ENCODE data around the gene POU6F1. TPM values are rescaled to one million over a fixed set of nuclear protein-coding genes. Genes with fewer than 3 reads are reported as not detected.

The POU6F1 gene
- total and polyA plus RNA-seq, 10 of the 15 experiments (the other 5 are each of a cell fraction or from before 2014, with no cell fraction given): 0.26 to 4.2 (median 1.2) TPM

GRCh38 chr12:51172515-51173431, 45.1 kb downstream of the POU6F1 start, which contains the start of gene TFCP2:
TSS of gene TFCP2 (minus strand) at chr12:51173135. CDS start at chr12:51172422, 713 bp downstream.
- H4K20me1 ChIP-seq (ENCODE audit: control insufficient read depth, insufficient read depth): no peaks in the 10 kb centered on the region
- H3K4me1 ChIP-seq (ENCODE audit: control insufficient read depth, insufficient read depth, low read length): peaks cover 3% of the 10 kb centered on the region; the same call in 1 of the 2 replicates
- ATAC-seq (peak; percentile 95), DNase-seq (ENCODE audit: low read depth, low spot score) (peak; percentile 82), FAIRE-seq (peak; percentile 87)
- peak within 1 kb of the TSS; percentile 100 for H2AFZ ChIP-seq (ENCODE audit: control insufficient read depth, low read depth, low read length)
- SMC1A ChIA-PET (ENCODE audit: uncharacterized antibody, unreplicated experiment): interaction anchor here (1.1 to 1.5 kb wide), 5 partner anchors 13 to 126 kb away, joined by 3 to 6 read pairs (median 4); no protein-coding TSS in a partner anchor
- H3K4me3 ChIP-seq: peak within 1 kb of the TSS; percentile 97
- POLR2A ChIA-PET: interaction anchor here (0.7 to 1.6 kb wide), 2 partner anchors 15 to 66 kb away, joined by 4 to 10 read pairs; partner anchors contain the start of gene DAZAP2
- H3K36me3 ChIP-seq (ENCODE audit: control insufficient read depth in 2 of 2, insufficient read depth in 2 of 2, low read length in 1 of 2): no peaks in the 10 kb centered on the region; a peak in 1 of 4 replicates
- peak within 1 kb of the TSS; percentile 92 for H3K4me2 ChIP-seq (ENCODE audit: control insufficient read depth, insufficient read depth)
- in situ Hi-C loops (cut with MboI) (no loop called here), intact Hi-C loops (cut with micrococcal nuclease; ENCODE audit: unreplicated experiment) (loop anchor here (2.0 kb wide), 2 partner anchors 44 to 66 kb away; partner anchors contain the start of gene DAZAP2)
- H3K9ac ChIP-seq (ENCODE audit: control insufficient read depth, insufficient read depth, low read length): peak within 1 kb of the TSS; percentile 76
- RAD21 ChIA-PET (ENCODE audit: unreplicated experiment): interaction anchor here (1.2 kb wide), 1 partner anchor 45 kb away, joined by 4 read pairs; the partner anchor contains the start of gene POU6F1
- no peaks in the 10 kb centered on the region for H3K27me3 ChIP-seq (replicated peaks in 1 of 2; ENCODE audit: control insufficient read depth in 2 of 2, insufficient read depth in 2 of 2, low read length in 1 of 2)
- peak within 1 kb of the TSS; percentile 95 for H3K27ac ChIP-seq (ENCODE audit: control insufficient read depth, insufficient read depth)
- H3K9me3 ChIP-seq (replicated peaks; ENCODE audit: control insufficient read depth, insufficient read depth, low read length): no peaks in the 10 kb centered on the region
- CTCF ChIA-PET: interaction anchor here (1.5 to 1.8 kb wide), 3 partner anchors 15 to 45 kb away, joined by 3 to 4 read pairs (median 4); partner anchors contain the start of gene POU6F1
- TSS peak; percentile 66 for BruUV-seq (replicated peaks)
- WGBS (ENCODE audit: insufficient coverage, insufficient replicate concordance, low lambda C conversion rate, missing lambda C conversion rate): 4% methylated on average over 57 of the region's 58 CpGs
- peaks cover 48% of the 10 kb centered on the region for H3K79me2 ChIP-seq (ENCODE audit: control insufficient read depth, insufficient read depth, low read length)
- peak; percentile 85 for TF ChIP-seq CHD2 (IDR thresholded peaks at IDR 0.05; ENCODE audit: borderline replicate concordance, low read depth, low read length)
- TF ChIP-seq POLR2AphosphoS5 (IDR thresholded peaks at IDR 0.05; ENCODE audit: low read length): peak; percentile 67; the same call in 1 of the 2 replicates
- TF ChIP-seq MLLT1 (IDR thresholded peaks at IDR 0.05): peak; percentile 37; the same call in 1 of the 2 replicates
- TF ChIP-seq SRF (IDR thresholded peaks at IDR 0.05; ENCODE audit: low read depth in 2 of 2, low read length in 2 of 2): no peak
- peak; percentile 58; the same call in 1 of the 2 replicates for TF ChIP-seq GATAD2B (conservative IDR thresholded peaks at IDR 0.05; ENCODE audit: low read depth)
- TF ChIP-seq E2F4 (IDR thresholded peaks at IDR 0.05; ENCODE audit: low read depth, low read length): 0 out of 2 replicates have a peak, but pooled peaks have one; percentile 14
- peak; percentile 31 to 41; a peak in 1 of 4 replicates for TF ChIP-seq IKZF2 (IDR thresholded peaks at IDR 0.05)
- TF ChIP-seq, protein P1, sequence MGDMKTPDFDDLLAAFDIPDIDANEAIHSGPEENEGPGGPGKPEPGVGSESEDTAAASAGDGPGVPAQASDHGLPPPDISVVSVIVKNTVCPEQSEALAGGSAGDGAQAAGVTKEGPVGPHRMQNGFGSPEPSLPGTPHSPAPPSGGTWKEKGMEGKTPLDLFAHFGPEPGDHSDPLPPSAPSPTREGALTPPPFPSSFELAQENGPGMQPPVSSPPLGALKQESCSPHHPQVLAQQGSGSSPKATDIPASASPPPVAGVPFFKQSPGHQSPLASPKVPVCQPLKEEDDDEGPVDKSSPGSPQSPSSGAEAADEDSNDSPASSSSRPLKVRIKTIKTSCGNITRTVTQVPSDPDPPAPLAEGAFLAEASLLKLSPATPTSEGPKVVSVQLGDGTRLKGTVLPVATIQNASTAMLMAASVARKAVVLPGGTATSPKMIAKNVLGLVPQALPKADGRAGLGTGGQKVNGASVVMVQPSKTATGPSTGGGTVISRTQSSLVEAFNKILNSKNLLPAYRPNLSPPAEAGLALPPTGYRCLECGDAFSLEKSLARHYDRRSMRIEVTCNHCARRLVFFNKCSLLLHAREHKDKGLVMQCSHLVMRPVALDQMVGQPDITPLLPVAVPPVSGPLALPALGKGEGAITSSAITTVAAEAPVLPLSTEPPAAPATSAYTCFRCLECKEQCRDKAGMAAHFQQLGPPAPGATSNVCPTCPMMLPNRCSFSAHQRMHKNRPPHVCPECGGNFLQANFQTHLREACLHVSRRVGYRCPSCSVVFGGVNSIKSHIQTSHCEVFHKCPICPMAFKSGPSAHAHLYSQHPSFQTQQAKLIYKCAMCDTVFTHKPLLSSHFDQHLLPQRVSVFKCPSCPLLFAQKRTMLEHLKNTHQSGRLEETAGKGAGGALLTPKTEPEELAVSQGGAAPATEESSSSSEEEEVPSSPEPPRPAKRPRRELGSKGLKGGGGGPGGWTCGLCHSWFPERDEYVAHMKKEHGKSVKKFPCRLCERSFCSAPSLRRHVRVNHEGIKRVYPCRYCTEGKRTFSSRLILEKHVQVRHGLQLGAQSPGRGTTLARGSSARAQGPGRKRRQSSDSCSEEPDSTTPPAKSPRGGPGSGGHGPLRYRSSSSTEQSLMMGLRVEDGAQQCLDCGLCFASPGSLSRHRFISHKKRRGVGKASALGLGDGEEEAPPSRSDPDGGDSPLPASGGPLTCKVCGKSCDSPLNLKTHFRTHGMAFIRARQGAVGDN (IDR thresholded peaks at IDR 0.05): peak; percentile 73
- peak; percentile 56 for TF ChIP-seq RUNX3 (IDR thresholded peaks at IDR 0.05; ENCODE audit: low read length)
- TF ChIP-seq, protein P2, sequence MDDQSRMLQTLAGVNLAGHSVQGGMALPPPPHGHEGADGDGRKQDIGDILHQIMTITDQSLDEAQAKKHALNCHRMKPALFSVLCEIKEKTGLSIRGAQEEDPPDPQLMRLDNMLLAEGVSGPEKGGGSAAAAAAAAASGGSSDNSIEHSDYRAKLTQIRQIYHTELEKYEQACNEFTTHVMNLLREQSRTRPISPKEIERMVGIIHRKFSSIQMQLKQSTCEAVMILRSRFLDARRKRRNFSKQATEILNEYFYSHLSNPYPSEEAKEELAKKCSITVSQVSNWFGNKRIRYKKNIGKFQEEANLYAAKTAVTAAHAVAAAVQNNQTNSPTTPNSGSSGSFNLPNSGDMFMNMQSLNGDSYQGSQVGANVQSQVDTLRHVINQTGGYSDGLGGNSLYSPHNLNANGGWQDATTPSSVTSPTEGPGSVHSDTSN (IDR thresholded peaks at IDR 0.05; ENCODE audit: insufficient replicate concordance, low read depth, low read length): peak; percentile 61
- peak; percentile 65; the same call in 1 of the 2 replicates for TF ChIP-seq CBFB (IDR thresholded peaks at IDR 0.05; ENCODE audit: low read depth)
- no peak for TF ChIP-seq BMI1 (IDR thresholded peaks at IDR 0.05; ENCODE audit: borderline replicate concordance)
- no peak for TF ChIP-seq TCF12 (IDR thresholded peaks at IDR 0.05; ENCODE audit: low read depth, low read length)
- peak; percentile 90 for TF ChIP-seq SP1 (IDR thresholded peaks at IDR 0.05; ENCODE audit: low read depth, low read length)
